ENCODE measurements around the gene FAM111A.

The FAM111A gene

DNA sequence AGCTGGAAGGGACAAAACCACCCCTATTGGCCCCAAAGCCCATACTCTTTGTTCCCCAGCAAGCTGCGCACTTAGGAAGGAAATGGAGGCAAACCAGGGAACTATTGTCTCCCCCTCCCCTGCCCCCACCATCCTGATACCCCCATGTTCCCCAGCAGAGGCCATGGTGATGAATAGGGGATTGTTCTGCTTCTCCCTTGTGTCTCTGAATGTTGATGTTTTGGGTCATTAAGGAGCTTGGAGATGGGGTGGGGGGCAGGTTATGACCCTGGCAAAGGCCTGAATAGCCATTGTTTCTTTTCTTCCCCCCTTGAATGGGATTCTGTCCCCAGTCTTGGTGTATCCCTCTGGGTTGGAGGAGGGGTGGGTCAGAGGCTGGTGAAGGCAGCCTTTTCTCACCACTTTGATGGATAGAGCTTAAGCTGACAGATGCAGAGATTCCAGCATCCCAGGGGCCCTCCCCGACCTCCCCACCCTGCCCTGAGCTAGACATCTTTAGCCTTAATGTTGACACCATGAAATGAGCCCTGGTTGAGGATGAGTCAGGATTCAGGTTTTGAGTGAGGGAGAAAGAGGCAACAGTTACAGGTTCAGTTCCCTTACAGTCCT, 37.6 kb downstream of the FAM111A start:
- DNase-seq, result no peak

DNA sequence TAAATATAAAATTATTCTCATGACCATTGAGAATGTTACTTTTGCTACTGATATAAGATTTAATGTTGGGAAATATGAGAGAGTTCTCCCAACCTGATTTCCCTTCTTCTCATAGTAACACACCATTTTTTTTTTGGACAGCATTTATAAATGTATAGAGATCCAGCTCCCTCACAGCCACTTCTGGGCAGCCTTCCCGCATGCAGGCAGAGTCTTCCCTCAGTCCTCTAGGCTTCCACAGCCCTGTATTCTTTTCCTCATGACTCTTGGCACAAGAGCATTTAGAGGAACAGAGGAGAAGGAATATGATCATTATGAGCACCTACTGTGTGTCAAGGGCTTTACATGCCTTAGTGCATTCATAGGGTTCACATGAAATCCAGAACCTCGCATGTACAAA, 38.3 kb downstream of the FAM111A start:
- no peak for DNase-seq

DNA sequence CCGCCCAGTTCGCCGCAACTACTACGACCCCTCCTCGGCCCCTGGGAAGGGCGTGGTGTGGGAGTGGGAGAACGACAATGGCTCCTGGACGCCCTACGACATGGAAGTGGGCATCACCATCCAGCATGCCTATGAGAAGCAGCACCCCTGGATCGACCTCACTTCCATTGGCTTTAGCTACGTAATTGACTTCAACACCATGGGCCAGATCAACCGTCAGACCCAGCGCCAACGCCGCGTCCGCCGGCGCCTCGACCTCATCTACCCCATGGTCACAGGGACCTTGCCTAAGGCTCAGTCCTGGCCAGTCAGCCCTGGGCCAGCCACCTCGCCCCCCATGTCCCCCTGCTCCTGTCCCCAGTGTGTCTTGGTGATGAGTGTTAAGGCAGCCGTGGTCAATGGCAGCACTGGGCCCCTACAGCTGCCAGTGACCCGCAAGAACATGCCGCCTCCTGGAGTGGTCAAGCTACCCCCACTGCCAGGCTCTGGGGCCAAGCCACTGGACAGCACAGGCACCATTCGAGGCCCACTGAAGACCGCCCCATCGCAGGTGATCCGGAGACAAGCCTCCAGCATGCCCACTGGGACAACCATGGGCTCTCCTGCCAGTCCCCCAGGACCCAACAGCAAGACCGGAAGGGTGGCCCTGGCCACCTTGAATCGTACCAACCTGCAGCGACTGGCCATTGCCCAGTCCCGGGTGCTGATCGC, 39.2 kb downstream of the FAM111A start:
- DNase-seq, result no peak

DNA sequence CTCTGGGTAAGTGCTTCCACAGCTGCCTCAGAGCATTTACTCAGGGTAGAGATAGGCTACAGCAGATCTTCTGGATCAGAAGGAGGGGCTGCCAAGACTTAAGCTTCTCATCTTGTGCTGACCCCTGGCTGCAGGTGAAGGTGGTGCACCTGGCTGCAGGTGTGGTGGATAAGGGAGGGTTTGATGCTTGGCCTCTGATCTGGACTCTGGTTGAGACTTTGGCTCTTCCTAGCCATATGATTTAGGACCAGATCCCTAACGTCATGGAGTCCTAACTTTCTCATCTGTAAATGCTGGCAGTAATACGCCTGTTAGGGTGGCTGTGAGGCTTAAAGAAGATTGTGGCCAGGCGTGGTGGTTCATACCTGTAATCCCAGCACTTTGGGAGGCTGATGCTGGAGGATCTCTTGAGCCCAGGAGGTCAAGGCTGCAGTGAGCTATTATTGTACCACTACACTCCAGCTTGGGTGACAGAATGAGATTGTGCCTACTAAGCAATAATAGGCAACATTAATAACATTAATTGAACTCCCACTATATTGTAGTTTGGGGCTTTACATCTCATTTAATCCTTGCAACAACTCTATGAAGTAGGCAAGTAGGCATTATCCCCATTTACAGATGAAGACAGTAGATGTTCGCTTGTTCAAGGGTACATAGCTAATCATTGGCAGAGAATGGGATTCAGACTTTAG, 39.9 kb downstream of the FAM111A start:
- DNase-seq, result no peak

DNA sequence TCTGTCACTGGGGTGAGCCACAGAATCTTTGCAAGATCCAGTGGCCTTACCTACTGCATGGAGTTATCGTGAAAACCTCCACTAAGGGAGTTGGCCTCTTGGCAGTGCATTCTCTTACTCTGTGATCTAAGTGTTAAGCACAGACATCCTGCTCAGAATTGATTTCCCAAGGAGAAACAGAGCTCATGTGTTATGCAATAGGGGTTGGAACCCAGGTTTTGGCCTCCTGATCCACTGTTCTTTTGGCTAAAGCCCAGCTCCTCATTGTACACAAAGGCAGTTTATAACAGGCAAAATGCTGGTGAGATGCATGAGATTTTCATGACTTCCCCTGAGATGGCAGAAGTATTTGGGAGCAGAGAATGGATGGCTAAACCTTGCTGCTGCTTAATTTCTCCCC, 41.1 kb downstream of the FAM111A start:
- DNase-seq, result no peak

DNA sequence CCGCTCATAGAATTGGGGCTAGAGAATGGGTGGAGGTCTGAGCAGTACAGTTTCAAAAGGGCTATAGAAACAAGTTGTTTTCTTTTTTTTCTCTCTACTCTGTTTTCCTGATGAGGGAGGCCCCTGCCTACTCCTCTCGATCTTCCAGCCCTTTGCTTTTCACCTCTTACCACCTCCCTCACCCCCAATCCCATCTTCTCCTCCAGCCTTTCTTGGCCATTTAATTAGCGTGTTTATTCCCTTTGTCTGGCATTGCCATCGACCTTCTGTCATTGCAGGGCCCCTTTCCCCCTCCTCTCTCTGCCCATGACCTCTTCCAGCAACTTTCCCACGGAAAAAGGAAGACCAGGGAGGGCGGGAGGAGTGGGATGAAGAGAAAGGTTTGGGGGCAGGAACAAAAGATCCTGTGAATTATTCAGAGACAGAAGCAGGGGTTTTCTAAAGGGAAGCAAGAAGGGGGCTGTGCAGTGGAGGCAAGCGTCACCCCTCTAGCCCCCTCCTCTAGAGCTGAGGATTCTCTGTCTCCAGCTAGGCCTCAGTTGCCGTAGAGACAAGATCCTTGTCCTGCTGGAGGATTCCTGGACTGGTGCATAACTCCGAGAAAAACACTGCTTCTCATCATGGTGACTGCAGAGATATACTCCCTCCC, 42.2 kb downstream of the FAM111A start:
- no peak for DNase-seq

DNA sequence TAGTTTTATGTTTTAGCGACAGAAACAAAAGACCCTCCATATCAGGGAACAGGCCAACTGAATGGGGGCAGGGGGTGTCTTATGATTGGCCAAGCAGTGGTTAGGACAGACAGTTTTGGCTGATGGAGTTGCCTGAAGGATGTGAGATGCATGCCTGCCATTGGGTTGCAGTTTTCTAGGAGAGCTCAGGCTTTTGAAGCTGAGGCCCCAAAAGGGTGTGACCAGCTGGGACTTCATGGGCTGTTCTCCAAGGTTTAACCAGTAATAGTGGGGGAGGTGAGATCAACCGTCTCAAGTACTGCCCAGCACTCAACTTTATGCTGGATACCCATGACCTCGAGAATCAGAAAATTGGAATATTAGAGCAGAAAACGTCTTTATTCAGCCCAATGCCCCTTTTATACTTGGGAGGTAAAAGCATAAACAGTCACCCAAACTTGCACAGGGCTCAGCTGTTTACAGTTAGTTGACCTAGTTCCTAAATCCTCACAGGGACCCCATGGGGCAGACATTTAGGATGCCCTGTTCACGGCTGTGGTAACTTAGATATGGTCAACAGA, 42.8 kb downstream of the FAM111A start:
- no peak for DNase-seq

DNA sequence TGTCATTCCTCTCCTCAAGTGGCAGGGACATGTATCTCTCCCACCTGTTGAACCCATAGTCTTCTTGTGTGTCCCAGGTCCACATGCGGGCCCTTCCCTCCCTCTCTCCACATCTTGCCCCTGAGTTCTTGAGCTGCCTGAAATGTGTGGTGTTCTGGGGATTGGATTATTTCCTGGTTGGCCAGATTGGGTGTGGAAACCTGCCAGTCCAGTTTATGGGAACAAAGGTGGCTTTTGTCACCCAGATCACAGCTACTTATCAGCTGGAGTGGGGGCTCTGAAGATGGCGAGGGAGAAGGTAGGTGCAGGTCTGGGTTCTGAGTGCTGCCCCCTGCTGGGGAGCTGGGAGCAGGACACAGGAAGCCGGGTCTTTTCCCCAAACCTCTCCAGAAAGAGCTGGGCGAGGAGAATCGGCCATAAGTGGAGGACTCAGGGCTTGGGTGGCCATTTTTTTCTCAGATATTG, 43.5 kb downstream of the FAM111A start:
- DNase-seq, result no peak

DNA sequence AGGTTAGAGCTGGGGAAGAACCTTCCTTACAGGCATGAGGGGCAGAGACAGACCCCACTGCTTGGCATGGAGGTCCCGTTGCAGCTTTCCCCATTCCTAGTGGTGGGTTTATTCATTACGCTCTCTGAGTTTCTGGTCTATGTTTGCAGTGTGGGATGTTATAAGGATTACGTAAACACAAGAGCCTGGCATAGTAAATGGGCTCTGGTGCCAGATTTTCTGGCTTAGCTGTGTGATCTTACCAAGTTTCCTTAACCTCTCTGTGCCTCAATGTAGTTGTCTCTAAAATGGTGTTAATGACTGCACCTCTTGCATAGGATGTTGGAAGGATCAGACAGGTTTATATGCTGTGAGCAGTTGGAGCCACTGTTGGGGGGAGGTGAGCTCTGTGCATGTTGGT, 44.4 kb downstream of the FAM111A start:
- DNase-seq, result no peak

DNA sequence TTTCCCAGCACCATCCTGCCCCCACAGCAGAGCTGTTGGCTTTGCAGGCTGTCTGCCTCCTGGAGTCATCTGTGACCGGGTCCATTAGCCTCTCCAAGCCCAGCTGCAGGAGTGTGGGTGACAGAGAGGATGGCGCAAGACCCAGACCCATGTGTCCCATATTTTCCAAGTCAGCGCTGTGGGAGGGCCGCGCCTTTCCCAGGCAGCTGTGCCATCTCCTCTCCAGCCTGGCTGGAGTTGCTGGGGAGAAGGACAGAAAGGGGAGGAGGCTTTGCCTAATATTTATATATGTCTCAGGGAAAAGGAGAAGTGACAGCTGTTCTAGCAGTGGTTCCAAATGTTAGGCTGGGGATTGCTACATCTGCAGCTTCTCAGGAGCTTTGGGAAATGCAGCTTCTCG, 44.9 kb downstream of the FAM111A start:
- DNase-seq, result peak; percentile 71

DNA sequence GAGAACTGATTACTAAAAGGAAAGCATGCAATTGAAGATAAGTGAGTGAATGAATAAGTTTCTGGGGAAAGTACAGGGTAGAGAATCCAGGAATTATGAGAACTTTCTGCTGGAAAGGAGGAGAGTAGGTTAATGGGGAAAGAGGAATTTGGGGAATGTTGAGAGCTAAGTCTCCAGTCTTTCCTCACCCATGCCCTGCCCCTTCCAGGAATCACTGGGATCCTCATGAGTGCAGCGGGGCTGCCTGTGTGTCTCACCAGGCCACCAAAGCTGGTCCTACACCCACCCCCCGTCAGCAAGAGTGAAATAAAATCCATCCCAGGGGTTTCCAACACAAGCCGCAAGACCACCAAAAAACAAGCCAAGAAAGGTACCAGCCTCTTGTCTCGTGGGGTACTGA, 46.3 kb downstream of the FAM111A start:
- no peak for DNase-seq

DNA sequence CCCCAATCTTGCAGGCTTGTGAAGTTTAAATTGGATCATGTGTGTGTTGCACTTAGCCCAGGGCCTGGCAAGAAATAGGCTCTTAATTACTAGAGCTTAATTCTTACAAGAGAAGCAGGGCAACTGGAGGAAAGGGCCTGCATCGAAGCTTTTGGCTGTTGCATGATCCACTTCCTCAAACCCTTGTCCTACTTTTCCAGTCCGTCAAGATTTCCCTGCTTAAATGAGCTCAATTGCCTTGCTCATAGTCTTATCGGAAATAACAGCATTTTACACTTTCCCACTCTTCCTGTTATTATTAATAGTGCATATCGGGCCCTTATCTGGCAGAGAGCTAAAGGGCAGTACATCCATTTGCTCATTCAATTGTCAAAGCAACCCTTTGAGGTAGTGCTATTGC, 47.3 kb downstream of the FAM111A start:
- DNase-seq, result no peak

DNA sequence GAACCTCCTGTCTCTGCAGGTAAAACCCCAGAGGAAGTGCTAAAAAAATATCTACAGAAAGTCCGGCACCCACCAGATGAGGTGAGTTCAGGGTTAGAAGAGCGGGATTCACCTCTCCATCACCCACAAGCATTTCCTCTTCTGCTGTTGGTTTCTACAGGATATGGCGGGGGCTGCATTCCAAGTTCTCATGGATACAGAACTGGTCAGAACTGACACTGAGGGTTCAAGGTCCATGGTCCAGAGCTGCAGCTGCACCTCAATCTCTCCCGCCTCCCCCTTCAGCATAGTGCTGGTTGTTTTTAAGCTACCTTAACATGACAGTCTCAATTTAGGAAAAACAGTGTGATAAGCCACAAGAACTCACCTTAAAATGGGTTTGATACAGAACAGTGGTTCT, 48.4 kb downstream of the FAM111A start:
- no peak for DNase-seq

DNA sequence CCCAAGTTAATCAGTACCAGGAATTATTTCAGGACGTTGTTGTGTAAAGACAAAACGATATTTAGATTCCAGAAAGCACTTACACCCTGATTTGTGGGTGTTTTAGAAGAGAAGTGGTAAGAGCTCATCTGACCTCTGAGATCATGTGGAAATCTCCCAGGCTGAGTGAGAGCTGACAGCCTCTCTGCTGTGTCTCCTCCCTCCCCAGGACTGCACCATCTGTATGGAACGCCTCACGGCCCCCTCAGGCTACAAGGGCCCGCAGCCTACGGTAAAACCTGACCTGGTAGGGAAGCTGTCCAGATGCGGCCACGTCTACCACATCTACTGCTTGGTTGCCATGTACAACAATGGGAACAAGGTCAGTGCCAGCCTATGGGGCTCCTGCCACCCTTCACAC, 49.2 kb downstream of the FAM111A start:
- DNase-seq, result no peak

DNA sequence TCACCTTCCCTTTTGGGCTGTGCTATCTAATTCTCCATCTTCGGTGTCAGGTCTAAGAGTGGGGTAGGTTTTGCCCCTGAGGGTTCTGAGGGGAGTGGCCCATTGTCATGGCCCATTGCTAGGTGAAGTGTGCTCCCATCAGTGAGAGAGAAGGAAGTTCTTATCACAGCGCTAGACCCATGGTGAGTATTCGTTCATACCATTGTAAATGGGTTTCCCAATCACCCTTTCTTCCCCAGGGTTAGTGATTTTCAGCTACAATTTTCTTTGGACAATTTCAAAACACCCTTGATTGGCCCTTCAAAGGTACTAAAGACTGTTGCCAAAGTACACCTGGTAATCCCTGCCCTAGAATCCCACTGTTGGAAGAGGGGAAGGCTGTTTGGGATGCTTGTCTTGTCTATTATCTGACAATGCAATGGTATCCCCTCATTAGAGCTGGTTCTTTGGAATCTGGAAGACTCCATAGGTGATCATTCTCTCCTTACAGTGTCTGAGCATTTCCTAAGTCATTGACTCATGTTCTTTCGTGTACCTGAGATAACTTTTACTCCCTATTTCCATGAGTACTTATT, 49.9 kb downstream of the FAM111A start:
- DNase-seq, result no peak

DNA sequence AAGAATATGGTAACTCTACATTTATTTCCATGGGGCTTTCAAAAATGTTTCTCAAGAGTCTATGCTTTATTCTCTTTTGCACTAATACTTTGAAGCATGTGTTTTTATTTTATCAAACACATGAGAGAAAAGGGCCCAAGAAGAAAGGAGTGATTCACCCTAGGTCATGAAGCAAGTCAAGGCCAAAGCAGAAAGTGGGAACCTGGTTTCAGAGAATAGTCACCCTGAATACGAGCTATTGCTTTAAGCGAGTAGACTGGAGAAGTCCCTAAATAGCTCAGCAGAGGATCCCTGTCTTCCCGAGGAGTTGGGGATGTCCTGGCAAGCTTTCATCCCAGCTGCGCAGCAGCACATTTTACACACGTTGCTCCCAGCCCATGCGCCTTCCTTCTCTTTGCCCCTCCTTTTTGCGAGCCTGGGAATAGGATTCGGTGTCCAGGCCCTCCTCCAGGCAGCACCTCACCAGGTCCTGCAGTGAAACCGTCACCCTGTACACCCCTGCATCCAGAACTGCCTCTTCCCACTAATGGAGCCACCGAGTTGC, 51.0 kb downstream of the FAM111A start:
- DNase-seq, result no peak

DNA sequence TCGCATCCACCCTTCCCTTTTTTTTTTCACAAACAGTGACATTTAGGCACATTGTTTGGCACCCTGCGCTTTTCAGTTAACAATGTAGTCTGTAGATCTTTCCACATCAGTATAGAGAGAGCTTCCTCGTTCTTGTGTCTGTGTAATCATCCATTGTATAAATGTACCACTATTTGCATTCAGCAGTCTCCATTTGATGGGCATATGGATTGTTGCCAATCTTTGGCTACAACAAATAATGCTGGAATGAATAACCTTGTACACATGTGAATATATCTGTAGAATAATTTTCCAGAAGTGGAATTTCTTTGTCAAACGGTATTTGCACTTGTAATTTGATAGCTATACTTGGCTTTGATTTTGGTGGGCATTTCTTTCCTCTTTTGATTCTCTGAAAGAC, 52.9 kb downstream of the FAM111A start:
- DNase-seq, result no peak

DNA sequence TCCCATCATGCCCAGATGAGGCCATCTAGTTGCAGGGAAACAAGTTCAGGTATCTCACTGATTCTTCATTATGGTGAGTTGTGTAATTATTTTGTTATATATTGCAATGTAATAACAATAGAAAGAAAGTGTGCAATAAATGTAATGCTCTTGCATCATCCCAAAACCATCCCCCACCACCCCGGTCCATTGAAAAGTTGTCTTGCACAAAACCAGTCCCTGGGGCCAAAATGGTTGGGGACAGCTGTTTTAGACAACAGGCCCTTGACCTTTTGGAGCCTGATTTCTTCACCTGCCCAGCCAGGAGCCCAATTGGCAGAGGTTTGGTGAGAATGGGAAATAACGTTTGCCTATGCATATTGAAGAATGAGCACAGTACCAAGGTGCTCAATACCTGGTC, 54.1 kb downstream of the FAM111A start:
- DNase-seq, result no peak

DNA sequence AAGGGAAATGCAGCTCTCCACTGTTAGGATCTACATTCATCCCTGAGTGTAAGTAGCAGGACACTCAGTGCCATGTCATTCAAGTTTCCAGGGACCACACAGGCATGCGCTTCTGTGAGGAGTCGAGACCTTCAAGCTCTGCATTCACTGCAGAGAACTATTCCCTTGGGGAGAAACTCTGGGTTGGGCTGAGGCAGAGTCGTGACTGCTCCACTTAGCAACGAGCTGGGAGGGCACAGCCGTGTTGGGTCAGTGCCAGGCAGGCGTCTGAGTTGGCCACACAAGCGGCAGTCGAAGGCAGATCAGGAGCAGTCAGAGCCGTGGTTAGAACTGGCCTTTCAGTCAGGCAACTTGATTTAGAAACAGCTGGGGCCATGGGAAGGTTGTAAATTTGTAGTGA, 55.3 kb downstream of the FAM111A start:
- peak; percentile 88 for DNase-seq

DNA sequence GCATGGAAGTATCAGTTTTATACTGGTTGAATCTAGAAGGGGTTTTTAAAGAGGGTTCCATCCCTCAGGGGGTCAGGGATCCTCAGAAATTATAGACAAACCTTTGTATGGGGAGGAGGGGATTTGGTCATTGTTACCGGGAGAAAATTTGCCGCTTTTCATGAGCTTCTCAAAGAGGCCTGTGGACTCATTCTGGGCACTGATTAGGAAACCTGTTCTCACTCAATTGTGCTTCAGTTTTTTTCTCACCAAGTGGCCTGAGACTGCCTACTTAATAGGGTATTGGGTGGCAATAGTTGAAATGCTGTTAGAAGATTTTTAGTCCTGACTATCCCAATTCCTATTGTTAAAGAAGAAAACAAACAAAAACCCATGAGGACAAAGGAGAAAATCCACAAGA, 56.1 kb downstream of the FAM111A start:
- no peak for DNase-seq

DNA sequence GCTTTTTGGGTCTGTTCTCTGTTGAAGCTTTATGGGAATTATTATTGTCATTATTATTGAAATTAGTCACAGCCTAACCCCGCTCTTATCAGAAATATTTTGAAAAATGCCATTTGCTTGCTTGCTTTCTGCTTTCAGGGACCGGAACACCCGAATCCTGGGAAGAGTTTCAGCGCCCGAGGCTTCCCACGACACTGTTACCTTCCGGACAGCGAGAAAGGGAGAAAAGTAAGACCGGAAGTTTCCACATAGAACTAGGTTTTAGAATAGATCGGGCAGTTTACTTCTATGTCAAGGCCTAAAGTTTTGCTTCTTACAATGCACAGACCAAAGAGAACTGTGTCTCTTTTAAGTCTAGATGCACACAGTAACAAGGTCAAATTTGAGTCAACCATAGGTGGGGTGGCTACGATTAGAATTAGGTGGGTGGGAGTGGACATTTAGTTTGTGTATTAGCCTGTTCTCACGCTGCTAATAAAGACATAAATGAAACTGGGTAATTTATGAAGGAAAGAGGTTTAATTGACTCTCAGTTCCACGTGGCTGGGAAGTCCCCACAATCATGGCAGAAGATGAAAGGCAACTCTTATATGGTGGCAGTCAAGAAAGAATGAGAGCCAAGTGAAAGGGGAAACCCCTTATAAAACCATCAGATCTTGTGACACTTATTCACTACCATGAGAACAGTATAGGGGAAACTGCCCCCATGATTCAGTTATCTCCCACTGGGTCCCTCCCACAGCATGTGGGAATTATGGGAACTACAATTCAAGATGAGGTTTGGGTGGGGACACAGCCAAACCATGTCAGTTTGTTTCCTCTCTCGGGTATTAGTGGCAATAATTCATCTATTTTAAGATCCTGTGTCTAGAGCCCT, 57.1 kb downstream of the FAM111A start:
- no peak for DNase-seq

DNA sequence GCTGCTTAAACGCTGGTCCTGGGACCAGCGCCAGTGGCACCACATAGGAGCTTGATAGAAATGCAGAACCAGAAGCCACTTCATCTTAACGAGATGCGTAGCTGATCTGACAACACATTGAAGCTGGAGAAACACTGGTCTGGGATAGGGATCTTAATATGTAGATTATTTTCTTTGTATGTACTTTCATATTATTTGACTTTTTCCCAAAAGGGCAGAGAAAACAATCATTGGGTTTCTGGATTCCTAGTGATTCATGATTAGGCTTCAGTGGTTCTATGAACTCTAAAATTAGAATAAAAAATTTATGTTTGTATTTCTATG, 57.7 kb downstream of the FAM111A start:
- no peak for DNase-seq
